ENCODE measurements around the gene SUSD6.

- TF ChIP-seq RAD21 (IDR thresholded peaks at IDR 0.05) (no peak), CTCF (IDR thresholded peaks at IDR 0.05; ENCODE audit: low read depth, low read length, missing input control) (no peak), TAF1 (conservative IDR thresholded peaks at IDR 0.05) (no peak), NR2F2 (IDR thresholded peaks at IDR 0.05) (no peak), SP1 (IDR thresholded peaks at IDR 0.05) (no peak)
- TF ChIP-seq, protein P1, sequence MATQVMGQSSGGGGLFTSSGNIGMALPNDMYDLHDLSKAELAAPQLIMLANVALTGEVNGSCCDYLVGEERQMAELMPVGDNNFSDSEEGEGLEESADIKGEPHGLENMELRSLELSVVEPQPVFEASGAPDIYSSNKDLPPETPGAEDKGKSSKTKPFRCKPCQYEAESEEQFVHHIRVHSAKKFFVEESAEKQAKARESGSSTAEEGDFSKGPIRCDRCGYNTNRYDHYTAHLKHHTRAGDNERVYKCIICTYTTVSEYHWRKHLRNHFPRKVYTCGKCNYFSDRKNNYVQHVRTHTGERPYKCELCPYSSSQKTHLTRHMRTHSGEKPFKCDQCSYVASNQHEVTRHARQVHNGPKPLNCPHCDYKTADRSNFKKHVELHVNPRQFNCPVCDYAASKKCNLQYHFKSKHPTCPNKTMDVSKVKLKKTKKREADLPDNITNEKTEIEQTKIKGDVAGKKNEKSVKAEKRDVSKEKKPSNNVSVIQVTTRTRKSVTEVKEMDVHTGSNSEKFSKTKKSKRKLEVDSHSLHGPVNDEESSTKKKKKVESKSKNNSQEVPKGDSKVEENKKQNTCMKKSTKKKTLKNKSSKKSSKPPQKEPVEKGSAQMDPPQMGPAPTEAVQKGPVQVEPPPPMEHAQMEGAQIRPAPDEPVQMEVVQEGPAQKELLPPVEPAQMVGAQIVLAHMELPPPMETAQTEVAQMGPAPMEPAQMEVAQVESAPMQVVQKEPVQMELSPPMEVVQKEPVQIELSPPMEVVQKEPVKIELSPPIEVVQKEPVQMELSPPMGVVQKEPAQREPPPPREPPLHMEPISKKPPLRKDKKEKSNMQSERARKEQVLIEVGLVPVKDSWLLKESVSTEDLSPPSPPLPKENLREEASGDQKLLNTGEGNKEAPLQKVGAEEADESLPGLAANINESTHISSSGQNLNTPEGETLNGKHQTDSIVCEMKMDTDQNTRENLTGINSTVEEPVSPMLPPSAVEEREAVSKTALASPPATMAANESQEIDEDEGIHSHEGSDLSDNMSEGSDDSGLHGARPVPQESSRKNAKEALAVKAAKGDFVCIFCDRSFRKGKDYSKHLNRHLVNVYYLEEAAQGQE (IDR thresholded peaks at IDR 0.05) = no peak
- TF ChIP-seq, protein P2, sequence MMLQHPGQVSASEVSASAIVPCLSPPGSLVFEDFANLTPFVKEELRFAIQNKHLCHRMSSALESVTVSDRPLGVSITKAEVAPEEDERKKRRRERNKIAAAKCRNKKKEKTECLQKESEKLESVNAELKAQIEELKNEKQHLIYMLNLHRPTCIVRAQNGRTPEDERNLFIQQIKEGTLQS (IDR thresholded peaks at IDR 0.05) = no peak
- TF ChIP-seq, protein P3, sequence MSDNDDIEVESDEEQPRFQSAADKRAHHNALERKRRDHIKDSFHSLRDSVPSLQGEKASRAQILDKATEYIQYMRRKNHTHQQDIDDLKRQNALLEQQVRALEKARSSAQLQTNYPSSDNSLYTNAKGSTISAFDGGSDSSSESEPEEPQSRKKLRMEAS (IDR thresholded peaks at IDR 0.05) = no peak
Observed at GRCh38 chr14:69713993-69714679, 102.7 kb downstream of the SUSD6 start.

All from liver (tissue), 3 donors.